ENCODE measurements around the gene SMYD3. TPM values are rescaled to one million over a fixed set of nuclear protein-coding genes. Genes with fewer than 3 reads are reported as not detected.

The SMYD3 gene
- total RNA-seq, 1 donor from 2014 or later, result 22.3 TPM

GRCh38 chr1:245991266-245991665, 515.8 kb downstream of the SMYD3 start:
- TF ChIP-seq CTCF (IDR thresholded peaks at IDR 0.05) (no peak), POLR2AphosphoS5 (IDR thresholded peaks at IDR 0.05; ENCODE audit: insufficient read depth in 1 of 2, low read depth in 1 of 2) (no peak), POLR2A (IDR thresholded peaks at IDR 0.05) (no peak)
- Histone ChIP-seq H3K4me3 (no peak overlapping the region), H3K27ac (no peak overlapping the region), H3K27me3 (no peaks in the 10 kb centered on the region), H3K4me1 (peaks cover 13% of the 10 kb centered on the region), H3K36me3 (no peaks in the 10 kb centered on the region), H3K9me3 (no peaks in the 10 kb centered on the region)
- intact Hi-C loops (cut with DNase I), result no loop called here
- DNase-seq (ENCODE audit: extremely low spot score in 2 of 2), result no peak

- H3K4me3 ChIP-seq, result no peak overlapping the region
- H3K27me3 ChIP-seq, result no peaks in the 10 kb centered on the region
- no peak for TF ChIP-seq CTCF (IDR thresholded peaks at IDR 0.05)
- TF ChIP-seq POLR2AphosphoS5 (IDR thresholded peaks at IDR 0.05; ENCODE audit: insufficient read depth in 1 of 2, low read depth in 1 of 2), result no peak
- no peak for TF ChIP-seq POLR2A (IDR thresholded peaks at IDR 0.05)
- H3K9me3 ChIP-seq, result no peaks in the 10 kb centered on the region
- no peak overlapping the region for H3K27ac ChIP-seq
- intact Hi-C loops (cut with DNase I), result no loop called here
- H3K36me3 ChIP-seq, result no peaks in the 10 kb centered on the region
- peaks cover 15% of the 10 kb centered on the region for H3K4me1 ChIP-seq
- DNase-seq (ENCODE audit: extremely low spot score in 2 of 2), result no peak
These were observed 516.6 kb downstream of the SMYD3 start for GRCh38 chr1:245990315-245991022.

GRCh38 chr1:245988393-245989078, 518.5 kb downstream of the SMYD3 start:
- intact Hi-C loops (cut with DNase I), result no loop called here

GRCh38 chr1:245987997-245988392, 519.1 kb downstream of the SMYD3 start:
- H3K27ac ChIP-seq, result no peak overlapping the region
- no peaks in the 10 kb centered on the region for H3K36me3 ChIP-seq
- no peaks in the 10 kb centered on the region for H3K27me3 ChIP-seq
- TF ChIP-seq POLR2A (IDR thresholded peaks at IDR 0.05), result no peak
- no peak for TF ChIP-seq POLR2AphosphoS5 (IDR thresholded peaks at IDR 0.05; ENCODE audit: insufficient read depth in 1 of 2, low read depth in 1 of 2)
- no peak for TF ChIP-seq CTCF (IDR thresholded peaks at IDR 0.05)
- peaks cover 15% of the 10 kb centered on the region for H3K4me1 ChIP-seq
- no peaks in the 10 kb centered on the region for H3K9me3 ChIP-seq
- no peak overlapping the region for H3K4me3 ChIP-seq
- DNase-seq (ENCODE audit: extremely low spot score in 2 of 2), result no peak
- intact Hi-C loops (cut with DNase I), result no loop called here

More at GRCh38 chr1:245988393-245989078, 518.5 kb downstream of the SMYD3 start:
- Histone ChIP-seq H3K27ac (no peak overlapping the region), H3K27me3 (no peaks in the 10 kb centered on the region), H3K9me3 (no peaks in the 10 kb centered on the region), H3K4me3 (no peak overlapping the region), H3K36me3 (no peaks in the 10 kb centered on the region), H3K4me1 (peaks cover 15% of the 10 kb centered on the region)
- no peak for DNase-seq (ENCODE audit: extremely low spot score in 2 of 2)
- TF ChIP-seq CTCF (IDR thresholded peaks at IDR 0.05) (no peak), POLR2A (IDR thresholded peaks at IDR 0.05) (no peak), POLR2AphosphoS5 (IDR thresholded peaks at IDR 0.05; ENCODE audit: insufficient read depth in 1 of 2, low read depth in 1 of 2) (no peak)

- Histone ChIP-seq H3K36me3 (no peaks in the 10 kb centered on the region), H3K4me3 (no peak overlapping the region), H3K27ac (no peak overlapping the region), H3K4me1 (peaks cover 15% of the 10 kb centered on the region), H3K9me3 (no peaks in the 10 kb centered on the region), H3K27me3 (no peaks in the 10 kb centered on the region)
- intact Hi-C loops (cut with DNase I), result no loop called here
- DNase-seq (ENCODE audit: extremely low spot score in 2 of 2), result no peak
- no peak for TF ChIP-seq POLR2AphosphoS5 (IDR thresholded peaks at IDR 0.05; ENCODE audit: insufficient read depth in 1 of 2, low read depth in 1 of 2)
- no peak for TF ChIP-seq CTCF (IDR thresholded peaks at IDR 0.05)
- TF ChIP-seq POLR2A (IDR thresholded peaks at IDR 0.05), result no peak
These were observed 519.5 kb downstream of the SMYD3 start for GRCh38 chr1:245987577-245987976.
